Measurements from ENCODE around the gene XRCC4.

Gene XRCC4

GRCh38 chr5:83343299-83343698 is 266.0 kb downstream of the XRCC4 start:
- no peaks in the 10 kb centered on the region for H3K79me1 ChIP-seq (ENCODE audit: low read depth, low read length)
- H3K27ac ChIP-seq (replicated peaks; ENCODE audit: low read length): no peak overlapping the region
- no peak overlapping the region for H2BK15ac ChIP-seq (ENCODE audit: low read length)
- H2BK5ac ChIP-seq (ENCODE audit: low read length): no peak overlapping the region
- no peaks in the 10 kb centered on the region for H3K27me3 ChIP-seq (ENCODE audit: control insufficient read depth in 3 of 3, insufficient read depth in 3 of 3, low read depth in 1 of 3, low read length in 3 of 3)
- DNase-seq (ENCODE audit: low spot score): no peak
- H2AFZ ChIP-seq (ENCODE audit: low read length): no peak overlapping the region
- H2BK120ac ChIP-seq (ENCODE audit: low read depth, low read length): no peak overlapping the region
- H3K9me3 ChIP-seq (replicated peaks in 1 of 2; ENCODE audit: control insufficient read depth in 2 of 2, insufficient read depth in 1 of 2, low read depth in 1 of 2, low read length in 2 of 2): peaks cover 5 to 7% of the 10 kb centered on the region in 2 donors
- no peak overlapping the region for H3K9ac ChIP-seq (ENCODE audit: low read depth, low read length, poor library complexity)
- no peak overlapping the region for H3K14ac ChIP-seq (ENCODE audit: low read length)
- no peak overlapping the region for H3K4ac ChIP-seq (ENCODE audit: low read length)
- no peak overlapping the region for H3K18ac ChIP-seq (ENCODE audit: low read length)
- no peak overlapping the region for H2BK12ac ChIP-seq (ENCODE audit: low read length)
- no peaks in the 10 kb centered on the region for H3K36me3 ChIP-seq (replicated peaks in 1 of 2; ENCODE audit: control insufficient read depth in 2 of 2, insufficient read depth in 2 of 2, low read length in 2 of 2)
- H3K4me2 ChIP-seq (ENCODE audit: insufficient read depth, low read length, poor library complexity, severe bottlenecking): no peak overlapping the region
- no peak overlapping the region for H3K23ac ChIP-seq (ENCODE audit: low read depth, low read length, poor library complexity)
- no CpG with 5 or more reads among the region's 2 CpGs for WGBS, 2 donors (ENCODE audit: extremely low coverage in 2 of 2, insufficient read length in 2 of 2, insufficient replicate concordance in 1 of 2)
- H3K4me3 ChIP-seq (ENCODE audit: low read length in 2 of 2): no peak overlapping the region
- no peak overlapping the region for H4K91ac ChIP-seq (ENCODE audit: low read depth, low read length, poor library complexity)
- H3K4me1 ChIP-seq (ENCODE audit: control insufficient read depth in 2 of 2, insufficient read depth in 1 of 2, low read depth in 1 of 2, low read length in 2 of 2): no peaks in the 10 kb centered on the region
- H2AK5ac ChIP-seq (ENCODE audit: low read depth, low read length): no peak overlapping the region
- H4K8ac ChIP-seq (ENCODE audit: low read depth, low read length): no peak overlapping the region

GRCh38 chr5:83345423-83345822 is 268.1 kb downstream of the XRCC4 start:
- Histone ChIP-seq H3K27me3 (ENCODE audit: control insufficient read depth in 3 of 3, insufficient read depth in 3 of 3, low read depth in 1 of 3, low read length in 3 of 3) (no peaks in the 10 kb centered on the region), H2BK12ac (ENCODE audit: low read length) (no peak overlapping the region), H3K14ac (ENCODE audit: low read length) (no peak overlapping the region), H3K4me2 (ENCODE audit: insufficient read depth, low read length, poor library complexity, severe bottlenecking) (no peak overlapping the region), H2BK5ac (ENCODE audit: low read length) (no peak overlapping the region), H3K9ac (ENCODE audit: low read depth, low read length, poor library complexity) (no peak overlapping the region), H4K91ac (ENCODE audit: low read depth, low read length, poor library complexity) (no peak overlapping the region), H2BK15ac (ENCODE audit: low read length) (no peak overlapping the region), H3K4ac (ENCODE audit: low read length) (no peak overlapping the region), H3K36me3 (replicated peaks in 1 of 2; ENCODE audit: control insufficient read depth in 2 of 2, insufficient read depth in 2 of 2, low read length in 2 of 2) (no peaks in the 10 kb centered on the region), H3K23ac (ENCODE audit: low read depth, low read length, poor library complexity) (no peak overlapping the region), H3K4me3 (ENCODE audit: low read length in 2 of 2) (no peak overlapping the region), H4K8ac (ENCODE audit: low read depth, low read length) (no peak overlapping the region), H3K4me1 (ENCODE audit: control insufficient read depth in 2 of 2, insufficient read depth in 1 of 2, low read depth in 1 of 2, low read length in 2 of 2) (no peaks in the 10 kb centered on the region), H3K79me1 (ENCODE audit: low read depth, low read length) (no peaks in the 10 kb centered on the region), H3K18ac (ENCODE audit: low read length) (no peak overlapping the region), H2AK5ac (ENCODE audit: low read depth, low read length) (no peak overlapping the region), H2BK120ac (ENCODE audit: low read depth, low read length) (no peak overlapping the region), H2AFZ (ENCODE audit: low read length) (no peak overlapping the region), H3K9me3 (replicated peaks in 1 of 2; ENCODE audit: control insufficient read depth in 2 of 2, insufficient read depth in 1 of 2, low read depth in 1 of 2, low read length in 2 of 2) (peaks cover 7 to 14% of the 10 kb centered on the region in 2 donors), H3K27ac (replicated peaks; ENCODE audit: low read length) (no peak overlapping the region)
- DNase-seq (ENCODE audit: low spot score): no peak
- WGBS, 2 donors (ENCODE audit: extremely low coverage in 2 of 2, insufficient read length in 2 of 2, insufficient replicate concordance in 1 of 2): no CpG with 5 or more reads among the region's 6 CpGs

DNA sequence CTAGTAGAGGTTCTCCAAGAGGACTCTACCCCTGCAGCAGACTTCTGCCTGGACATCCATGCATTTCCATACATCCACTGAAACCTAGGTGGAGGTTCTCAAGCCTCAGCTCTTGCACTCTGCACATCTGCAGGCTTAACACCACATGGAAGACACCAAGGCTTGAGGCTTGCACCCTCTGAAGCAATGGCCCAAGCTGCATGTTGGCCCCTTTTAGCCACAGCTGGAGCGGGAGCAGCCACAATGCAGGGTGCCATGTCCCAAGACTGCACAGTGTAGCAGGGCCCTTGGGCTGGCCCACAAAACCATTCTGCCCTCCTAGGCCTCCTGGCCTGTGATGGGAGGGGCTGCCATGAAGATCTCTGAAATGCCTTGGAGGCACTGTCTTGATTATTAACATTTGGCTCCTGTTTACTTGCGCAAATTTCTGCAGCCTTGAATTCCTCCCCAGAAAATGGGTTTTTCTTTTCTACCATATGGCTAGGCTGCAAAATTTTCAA is 271.0 kb downstream of the XRCC4 start:
- Histone ChIP-seq H3K4ac (ENCODE audit: low read length) (no peak overlapping the region), H4K91ac (ENCODE audit: low read depth, low read length, poor library complexity) (no peak overlapping the region), H2AK5ac (ENCODE audit: low read depth, low read length) (no peak overlapping the region), H3K9ac (ENCODE audit: low read depth, low read length, poor library complexity) (no peak overlapping the region), H3K4me3 (ENCODE audit: low read length in 2 of 2) (no peak overlapping the region), H3K4me1 (ENCODE audit: control insufficient read depth in 2 of 2, insufficient read depth in 1 of 2, low read depth in 1 of 2, low read length in 2 of 2) (no peaks in the 10 kb centered on the region), H3K36me3 (replicated peaks in 1 of 2; ENCODE audit: control insufficient read depth in 2 of 2, insufficient read depth in 2 of 2, low read length in 2 of 2) (no peaks in the 10 kb centered on the region), H4K8ac (ENCODE audit: low read depth, low read length) (no peak overlapping the region), H2BK120ac (ENCODE audit: low read depth, low read length) (no peak overlapping the region), H3K27ac (replicated peaks; ENCODE audit: low read length) (no peak overlapping the region), H3K14ac (ENCODE audit: low read length) (no peak overlapping the region), H3K9me3 (replicated peaks in 1 of 2; ENCODE audit: control insufficient read depth in 2 of 2, insufficient read depth in 1 of 2, low read depth in 1 of 2, low read length in 2 of 2) (peaks cover 7 to 14% of the 10 kb centered on the region in 2 donors), H2BK15ac (ENCODE audit: low read length) (no peak overlapping the region), H3K79me1 (ENCODE audit: low read depth, low read length) (no peaks in the 10 kb centered on the region), H2AFZ (ENCODE audit: low read length) (no peak overlapping the region), H2BK12ac (ENCODE audit: low read length) (no peak overlapping the region), H3K27me3 (ENCODE audit: control insufficient read depth in 3 of 3, insufficient read depth in 3 of 3, low read depth in 1 of 3, low read length in 3 of 3) (no peaks in the 10 kb centered on the region), H3K4me2 (ENCODE audit: insufficient read depth, low read length, poor library complexity, severe bottlenecking) (no peak overlapping the region), H3K18ac (ENCODE audit: low read length) (no peak overlapping the region), H3K23ac (ENCODE audit: low read depth, low read length, poor library complexity) (no peak overlapping the region), H2BK5ac (ENCODE audit: low read length) (no peak overlapping the region)
- DNase-seq (ENCODE audit: low spot score): no peak
- no CpG with 5 or more reads among the region's 2 CpGs for WGBS, 2 donors (ENCODE audit: extremely low coverage in 2 of 2, insufficient read length in 2 of 2, insufficient replicate concordance in 1 of 2)

- Histone ChIP-seq H3K4me3 (ENCODE audit: low read length in 2 of 2) (no peak overlapping the region), H2BK5ac (ENCODE audit: low read length) (no peak overlapping the region), H3K9ac (ENCODE audit: low read depth, low read length, poor library complexity) (no peak overlapping the region), H3K4me2 (ENCODE audit: insufficient read depth, low read length, poor library complexity, severe bottlenecking) (no peak overlapping the region), H4K91ac (ENCODE audit: low read depth, low read length, poor library complexity) (no peak overlapping the region), H3K14ac (ENCODE audit: low read length) (no peak overlapping the region), H3K36me3 (replicated peaks in 1 of 2; ENCODE audit: control insufficient read depth in 2 of 2, insufficient read depth in 2 of 2, low read length in 2 of 2) (no peaks in the 10 kb centered on the region), H3K4ac (ENCODE audit: low read length) (no peak overlapping the region), H3K27ac (replicated peaks; ENCODE audit: low read length) (no peak overlapping the region), H4K8ac (ENCODE audit: low read depth, low read length) (no peak overlapping the region), H2AFZ (ENCODE audit: low read length) (no peak overlapping the region), H2AK5ac (ENCODE audit: low read depth, low read length) (no peak overlapping the region), H3K27me3 (ENCODE audit: control insufficient read depth in 3 of 3, insufficient read depth in 3 of 3, low read depth in 1 of 3, low read length in 3 of 3) (no peaks in the 10 kb centered on the region), H2BK15ac (ENCODE audit: low read length) (no peak overlapping the region), H3K23ac (ENCODE audit: low read depth, low read length, poor library complexity) (no peak overlapping the region), H2BK12ac (ENCODE audit: low read length) (no peak overlapping the region), H3K18ac (ENCODE audit: low read length) (no peak overlapping the region), H3K79me1 (ENCODE audit: low read depth, low read length) (no peaks in the 10 kb centered on the region), H2BK120ac (ENCODE audit: low read depth, low read length) (no peak overlapping the region), H3K9me3 (replicated peaks in 1 of 2; ENCODE audit: control insufficient read depth in 2 of 2, insufficient read depth in 1 of 2, low read depth in 1 of 2, low read length in 2 of 2) (peaks cover 3 to 8% of the 10 kb centered on the region in 2 donors), H3K4me1 (ENCODE audit: control insufficient read depth in 2 of 2, insufficient read depth in 1 of 2, low read depth in 1 of 2, low read length in 2 of 2) (peaks cover 9% of the 10 kb centered on the region in 2 donors)
- no CpG with 5 or more reads among the region's 3 CpGs for WGBS, 2 donors (ENCODE audit: extremely low coverage in 2 of 2, insufficient read length in 2 of 2, insufficient replicate concordance in 1 of 2)
- no peak for DNase-seq (ENCODE audit: low spot score)
Measured at GRCh38 chr5:83353231-83353630, 275.9 kb downstream of the XRCC4 start.
